AG10803 (cell line): ENCODE results near the gene HLCS.
A peak's percentile ranks its signal among the peaks of the same experiment; 100 is the strongest.

ENCODE experiments used
- DNase-seq: peaks from one replicate; pipeline ENCODE4 v3.0.0; 2010; ENCODE audit warnings: low read depth
- H3K4me3 ChIP-seq: 2 replicates; pipeline ENCODE4 v1.5.1; 2011; ENCODE audit warnings: mild to moderate bottlenecking, low read length, control low read depth
- CTCF ChIP-seq: conservative IDR thresholded peaks from 2 replicates; pipeline ENCODE4 v1.5.1; 2011; ENCODE audit warnings: mild to moderate bottlenecking, low read length, control low read depth, inconsistent platforms

Gene HLCS

GRCh38 chr21:36710729-36711048 is 255.8 kb downstream of the HLCS start:
- DNase-seq = no peak
- no peak for TF ChIP-seq CTCF
- no peak overlapping the region for H3K4me3 ChIP-seq

- no peak for TF ChIP-seq CTCF
- no peak for DNase-seq
- H3K4me3 ChIP-seq = no peak overlapping the region
Observed at GRCh38 chr21:36709868-36710728, 256.4 kb downstream of the HLCS start.

DNA sequence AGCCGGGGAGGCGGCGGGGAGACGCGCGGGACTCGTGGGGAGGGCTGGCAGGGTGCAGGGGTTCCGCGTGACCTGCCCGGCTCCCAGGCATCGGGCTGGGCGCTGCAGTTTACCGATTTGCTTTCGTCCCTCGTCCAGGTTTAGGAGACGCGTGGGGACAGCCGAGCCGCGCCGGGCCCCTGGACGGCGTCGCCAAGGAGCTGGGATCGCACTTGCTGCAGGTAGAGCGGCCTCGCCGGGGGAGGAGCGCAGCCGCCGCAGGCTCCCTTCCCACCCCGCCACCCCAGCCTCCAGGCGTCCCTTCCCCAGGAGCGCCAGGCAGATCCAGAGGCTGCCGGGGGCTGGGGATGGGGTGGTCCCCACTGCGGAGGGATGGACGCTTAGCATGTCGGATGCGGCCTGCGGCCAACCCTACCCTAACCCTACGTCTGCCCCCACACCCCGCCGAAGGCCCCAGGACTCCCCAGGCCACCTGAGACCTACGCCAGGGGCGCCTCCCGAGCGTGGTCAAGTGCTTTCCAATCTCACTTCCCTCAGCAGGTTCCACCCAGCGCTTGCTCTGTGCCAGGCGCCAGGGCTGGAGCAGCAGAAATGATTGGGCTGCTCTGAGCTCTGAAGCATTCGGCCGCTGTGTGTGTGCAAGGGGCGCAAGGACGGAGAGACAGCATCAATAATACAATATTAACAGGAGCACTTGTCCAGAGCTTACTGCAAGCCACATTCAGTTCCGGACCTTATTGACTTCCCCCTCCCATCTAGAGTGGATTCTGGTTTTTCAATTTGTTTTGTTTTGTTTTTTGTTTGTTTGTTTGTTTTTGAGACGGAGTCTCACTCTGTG is 257.2 kb downstream of the HLCS start:
- DNase-seq = no peak
- no peak for TF ChIP-seq CTCF
- H3K4me3 ChIP-seq = no peak overlapping the region

- no peak for TF ChIP-seq CTCF
- DNase-seq = no peak
- H3K4me3 ChIP-seq = no peak overlapping the region
Observed at GRCh38 chr21:36708286-36709029, 258.0 kb downstream of the HLCS start.

DNA sequence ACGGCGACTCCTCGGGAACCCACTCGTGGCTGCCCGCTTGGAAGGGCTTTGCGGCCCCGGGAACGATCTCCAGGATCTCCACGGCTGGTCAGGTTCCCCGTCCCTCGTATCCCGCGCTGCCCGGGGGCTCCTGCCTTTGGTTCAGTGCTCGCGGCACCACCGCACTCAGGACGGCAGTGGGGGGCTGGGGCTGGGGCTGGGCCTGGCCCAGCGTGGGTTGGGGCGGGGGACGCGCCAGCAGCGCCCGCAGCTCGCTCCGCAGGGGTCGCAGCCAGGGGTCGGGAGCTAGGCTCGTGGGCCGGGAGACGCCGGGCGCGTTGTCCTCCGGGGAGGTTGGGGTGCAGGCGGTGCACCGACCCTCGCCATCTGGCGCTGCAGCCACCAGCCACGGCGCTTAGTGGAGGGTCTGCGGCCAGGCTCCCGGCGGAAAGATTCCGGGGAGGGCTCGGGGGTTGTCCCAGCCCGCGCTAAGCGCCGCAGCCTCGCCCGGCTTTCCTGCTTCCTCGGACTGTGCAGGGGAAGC is 258.6 kb downstream of the HLCS start:
- DNase-seq = no peak
- no peak for TF ChIP-seq CTCF
- no peak overlapping the region for H3K4me3 ChIP-seq

DNA sequence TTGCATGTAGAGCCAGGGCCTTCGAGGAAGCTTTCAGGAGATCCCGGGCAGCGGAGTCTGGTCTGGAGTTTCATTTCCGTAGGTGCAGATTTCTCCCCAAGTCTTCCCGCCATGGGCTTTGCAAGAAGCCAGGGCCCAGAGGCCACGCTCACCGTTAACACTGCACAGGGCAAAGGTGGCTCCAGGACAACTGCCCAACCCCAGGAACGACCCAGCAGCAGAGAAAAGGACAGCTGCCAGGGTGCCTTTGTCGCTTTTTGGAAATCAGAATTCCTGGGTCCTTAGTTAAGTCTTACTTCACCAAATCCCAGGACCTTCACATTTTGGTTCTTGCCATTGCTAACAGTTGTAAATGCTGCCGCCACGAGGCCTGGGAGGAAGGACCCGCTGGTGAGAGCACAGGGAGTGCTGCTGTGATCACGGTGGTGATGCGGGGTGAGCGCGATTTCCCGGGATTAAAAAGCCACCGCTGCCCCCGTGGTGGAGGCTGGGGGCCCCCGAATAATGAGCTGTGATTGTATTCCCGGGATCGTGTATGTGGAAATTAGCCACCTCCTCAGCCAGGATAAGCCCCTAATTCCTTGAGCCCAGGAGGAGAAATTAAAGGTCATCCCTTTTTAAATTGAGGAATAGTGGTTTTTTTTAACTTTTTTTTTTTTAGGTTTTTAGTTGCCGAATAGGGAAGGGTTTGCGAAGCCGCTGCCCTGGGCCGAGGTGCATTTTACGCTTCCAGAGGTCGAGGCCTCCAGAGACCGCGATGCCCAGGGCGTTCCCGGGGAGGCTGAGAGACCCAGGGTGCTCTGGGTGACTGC is 259.3 kb downstream of the HLCS start:
- peak; percentile 4; the same call in 1 of the 2 replicates for TF ChIP-seq CTCF
- no peak for DNase-seq
- no peak overlapping the region for H3K4me3 ChIP-seq
